GM21786 (cell line): Measurements from ENCODE around the gene UCKL1.
A peak's percentile ranks its signal among the peaks of the same experiment; 100 is the strongest.
"Not testable (repeated sequence)": the region's sequence is repeated elsewhere in the genome, so short reads cannot be mapped to it uniquely, and the experiment has no call there.

Source experiments
- ATAC-seq: cut with Tn5 transposase; IDR thresholded peaks from one replicate; pipeline ENCODE4 v1.9.1; 2021; ENCODE audit not compliant: unreplicated experiment

Gene UCKL1

DNA sequence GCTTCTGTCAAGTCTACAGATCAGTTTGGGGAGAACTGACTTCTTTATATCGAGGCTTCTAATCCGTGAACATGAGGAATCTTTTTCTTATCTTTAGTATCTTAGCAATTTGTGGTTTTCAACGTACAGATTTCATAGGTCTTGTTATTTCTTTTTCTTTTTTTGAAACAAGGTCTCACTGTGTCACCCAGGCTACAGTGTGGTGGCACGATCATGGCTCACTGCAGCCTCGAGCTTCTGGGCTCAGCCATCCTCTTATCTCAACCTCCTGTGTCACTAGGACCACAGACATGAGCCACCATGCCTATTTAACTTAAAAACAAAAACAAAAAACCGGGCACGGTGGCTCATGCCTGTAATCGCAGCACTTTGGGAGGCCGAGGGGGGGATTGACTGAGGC, 32.0 kb downstream of the UCKL1 start:
- ATAC-seq, result no peak

GRCh38 chr20:63923651-63924050, 32.6 kb downstream of the UCKL1 start:
- ATAC-seq, result no peak

- ATAC-seq, result no peak
Observed at GRCh38 chr20:63920226-63920625, 36.0 kb downstream of the UCKL1 start.

DNA sequence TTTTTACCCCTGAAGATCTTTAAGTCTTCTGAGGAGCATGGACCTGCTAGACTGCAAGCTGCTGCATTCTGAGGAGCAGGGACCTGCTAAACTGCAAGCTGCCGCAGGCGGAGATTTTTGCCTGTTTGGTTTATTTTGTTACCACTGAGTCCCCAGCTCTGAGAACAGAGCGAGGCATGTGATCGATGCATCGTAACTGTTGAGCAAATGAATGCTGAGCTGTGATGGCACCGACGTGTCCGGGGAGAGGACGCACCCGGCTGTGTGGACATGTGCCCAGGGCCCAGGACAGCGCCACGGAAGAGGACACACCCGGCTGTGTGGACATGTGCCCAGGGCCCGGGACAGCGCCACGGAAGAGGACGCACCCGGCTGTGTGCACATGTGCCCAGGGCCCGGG, 37.1 kb downstream of the UCKL1 start:
- no peak for ATAC-seq

DNA sequence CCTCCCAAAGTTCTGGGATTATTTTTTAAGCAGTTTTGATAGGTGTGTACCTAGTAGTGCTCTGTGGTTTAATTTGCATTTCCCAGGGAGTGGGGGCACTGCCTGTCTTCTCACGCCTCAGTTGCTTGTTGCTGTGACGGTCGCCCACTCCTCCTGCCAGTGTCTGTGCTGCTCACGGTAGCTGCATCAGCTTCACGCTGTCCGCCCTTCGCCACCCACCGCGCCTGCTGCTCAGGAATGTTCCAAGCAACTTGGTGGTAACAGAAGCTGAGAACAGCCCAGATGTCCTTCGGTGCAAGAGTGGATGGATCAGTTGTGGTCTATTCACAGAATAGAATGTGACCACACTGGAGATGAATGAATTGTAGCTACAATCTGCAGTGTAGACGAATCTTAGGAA, 38.4 kb downstream of the UCKL1 start:
- no peak for ATAC-seq

GRCh38 chr20:63916371-63916939, 39.8 kb downstream of the UCKL1 start:
- ATAC-seq, result not testable (repeated sequence)

DNA sequence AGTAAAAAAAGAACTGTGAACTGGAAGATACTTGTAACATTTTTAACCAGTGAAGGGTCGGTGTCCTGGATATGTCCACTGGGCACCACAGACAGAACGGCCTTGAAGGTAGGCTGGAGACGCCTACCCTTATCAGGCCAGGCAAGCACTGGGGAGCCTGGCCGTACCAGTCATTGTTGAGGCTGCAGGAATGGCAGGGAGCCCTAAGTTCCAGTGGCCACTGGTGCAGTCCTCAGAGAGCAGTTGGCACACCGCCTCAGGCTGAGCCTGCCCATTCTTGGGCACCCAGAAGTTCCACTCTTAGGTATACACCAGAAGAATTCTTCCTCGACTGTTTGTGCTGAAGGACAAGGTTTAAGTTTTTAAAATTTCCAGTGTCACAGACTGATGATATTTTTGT, 40.7 kb downstream of the UCKL1 start:
- ATAC-seq, result no peak

GRCh38 chr20:63913768-63914167, 42.4 kb downstream of the UCKL1 start:
- no peak for ATAC-seq

- ATAC-seq, result no peak
Observed at GRCh38 chr20:63911176-63911575, 45.0 kb downstream of the UCKL1 start.

GRCh38 chr20:63908008-63908682, 48.1 kb downstream of the UCKL1 start:
- ATAC-seq, result no peak

DNA sequence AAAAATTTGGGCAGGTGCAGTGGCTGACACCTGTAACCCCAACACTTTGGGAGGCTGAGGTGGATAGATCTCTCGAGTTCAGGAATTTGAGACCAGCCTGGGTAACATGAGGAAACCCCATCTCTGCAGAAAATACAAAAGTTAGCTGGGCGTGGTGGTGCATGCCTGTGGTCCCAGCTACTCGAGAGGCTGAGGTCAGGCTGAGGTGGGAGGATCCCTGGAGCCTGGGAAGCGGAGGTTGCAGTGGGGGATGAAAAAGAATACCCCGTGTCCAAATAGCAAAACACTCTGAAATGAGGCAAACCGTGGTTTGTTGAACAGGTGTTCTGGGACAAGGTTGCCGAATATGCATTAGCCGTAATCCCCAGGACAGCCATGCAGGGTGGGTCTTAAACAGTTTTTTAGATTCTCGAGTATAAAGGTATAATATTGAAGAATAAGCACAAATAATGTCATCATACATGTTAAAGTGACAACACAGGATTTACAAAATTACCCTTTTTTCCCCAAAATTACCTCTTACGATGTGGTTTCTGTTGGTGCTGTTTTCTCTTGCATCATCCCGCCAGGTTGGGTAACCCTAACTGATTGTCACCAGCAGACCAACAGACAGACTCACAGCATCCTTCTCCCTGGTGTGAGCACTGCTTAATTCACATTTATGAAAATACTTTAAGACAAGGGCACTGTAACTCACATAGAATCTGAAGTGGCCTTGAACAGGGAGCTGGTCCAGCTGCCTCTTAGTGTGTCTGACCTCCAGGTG, 52.2 kb downstream of the UCKL1 start:
- ATAC-seq, result no peak

DNA sequence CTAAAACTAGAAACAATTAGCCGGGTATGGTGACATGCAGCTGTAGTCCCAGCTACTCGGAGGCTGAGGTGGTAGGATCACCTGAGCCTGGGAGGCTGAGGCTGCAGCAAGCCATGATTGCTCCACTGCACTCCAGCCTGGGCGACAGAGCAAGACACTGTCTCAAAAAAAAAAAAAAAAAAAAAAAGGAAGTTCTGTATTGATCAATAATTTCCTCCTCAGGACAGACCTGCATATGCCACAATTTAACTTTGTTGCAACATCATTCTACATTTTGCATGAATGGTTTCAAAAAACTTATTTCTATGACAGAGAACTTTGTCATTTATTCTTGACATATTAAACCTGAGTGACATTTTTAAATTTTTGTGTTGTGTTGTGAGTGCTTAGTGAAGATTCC, 55.8 kb downstream of the UCKL1 start:
- ATAC-seq, result no peak

DNA sequence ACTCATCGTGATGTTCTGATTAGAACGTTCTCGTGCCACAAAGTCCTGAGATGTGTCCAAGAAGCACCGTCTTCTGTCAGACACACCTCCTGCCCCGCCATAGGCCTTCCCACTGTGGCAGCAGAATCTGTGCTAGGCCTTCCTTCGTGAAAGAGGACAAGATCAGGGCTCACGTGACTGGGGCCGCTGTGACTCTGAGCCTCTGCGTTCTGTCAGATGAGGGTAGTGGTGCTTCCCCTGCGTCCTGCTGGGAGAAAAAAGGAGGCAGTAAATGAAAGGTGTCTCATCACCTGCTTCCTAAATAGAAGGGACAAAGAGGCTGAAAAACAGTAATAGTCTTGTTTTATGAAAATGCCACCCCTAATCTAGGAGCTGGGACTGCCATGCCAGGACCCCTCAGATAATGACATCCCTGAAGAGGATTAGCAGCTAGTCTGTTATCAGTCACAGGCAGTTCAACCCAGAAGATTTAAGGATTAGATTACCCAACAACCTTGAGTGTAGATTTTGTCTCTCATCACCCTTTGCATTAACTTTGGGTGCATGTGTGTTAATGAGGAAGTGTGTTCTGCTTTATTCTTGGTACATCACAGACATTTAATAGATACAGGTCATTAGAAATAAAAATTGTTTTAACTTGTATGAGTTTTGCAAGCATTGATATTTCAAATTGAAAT, 57.2 kb downstream of the UCKL1 start:
- no peak for ATAC-seq

- ATAC-seq, result no peak
Observed at GRCh38 chr20:63897978-63898561, 58.1 kb downstream of the UCKL1 start.

GRCh38 chr20:63896264-63897105, 59.7 kb downstream of the UCKL1 start:
- no peak for ATAC-seq

- no peak for ATAC-seq
Observed at GRCh38 chr20:63895952-63896263, 60.3 kb downstream of the UCKL1 start.

DNA sequence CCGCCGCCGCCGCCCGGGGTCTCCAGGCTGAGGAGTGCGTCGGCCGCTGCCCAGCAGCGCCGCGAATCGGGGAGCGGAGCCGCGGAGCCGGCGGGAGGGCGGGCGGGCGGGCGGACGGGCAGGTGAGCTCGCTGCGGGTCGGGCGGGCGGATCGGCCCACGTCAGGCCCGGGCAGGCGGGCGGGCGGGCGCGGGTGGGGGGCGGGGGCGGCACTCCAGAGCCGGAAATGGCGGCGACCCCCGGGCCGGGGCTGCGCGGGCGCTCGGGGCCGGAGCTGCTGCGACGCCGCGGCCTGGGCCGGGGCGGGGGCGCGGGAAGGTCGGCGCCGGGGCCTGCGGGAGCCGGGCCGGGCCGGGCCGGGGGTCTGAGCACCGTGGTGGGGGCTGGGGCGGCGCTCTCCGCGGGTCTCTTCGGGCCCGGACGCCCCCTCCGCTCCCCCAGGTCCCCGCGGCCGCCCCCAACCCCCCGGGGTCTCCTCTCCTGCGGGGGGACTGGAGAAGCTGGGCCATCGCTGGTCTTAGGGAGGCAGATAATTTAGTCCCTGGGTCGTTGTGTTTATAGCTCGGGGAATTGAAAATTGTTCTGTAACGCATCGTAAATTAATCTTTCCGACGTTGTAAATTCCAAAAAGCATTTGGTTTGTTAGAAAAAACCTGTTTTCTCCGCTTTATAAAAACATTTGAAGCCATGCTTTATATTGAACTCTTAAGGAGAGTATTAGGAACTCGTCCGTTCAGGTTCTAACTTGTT, 60.8 kb downstream of the UCKL1 start:
- no peak for ATAC-seq

- peak; percentile 78 for ATAC-seq
Observed at GRCh38 chr20:63894358-63895201, 61.6 kb downstream of the UCKL1 start, which contains the start of gene DNAJC5. DNAJC5 (plus strand) TSS chr20:63895126; CDS start chr20:63928346, 33,220 bp downstream.

- ATAC-seq, result no peak
Observed at GRCh38 chr20:63893999-63894357, 62.2 kb downstream of the UCKL1 start.
